Loucy (cell line): ENCODE measurements around the gene SHB.

Source experiments
- H2AFZ ChIP-seq: fragments of 200-600 bp; sonication (generic); 2 replicates; pipeline ENCODE4 v1.6.0; 2016; ENCODE audit warnings: antibody characterized with exemption, mild to moderate bottlenecking, low read length, moderate library complexity
- H3F3A ChIP-seq: fragments of 200-600 bp; 2 replicates; pipeline ENCODE4 v1.6.0; 2016; ENCODE audit warnings: antibody characterized with exemption, low read depth, mild to moderate bottlenecking
- H3K27me3 ChIP-seq: fragments of 200-600 bp; sonication (generic); 2 replicates; pipeline ENCODE4 v1.6.1; 2014; ENCODE audit warnings: low read length, mild to moderate bottlenecking; ENCODE audit not compliant: insufficient read depth, poor library complexity, severe bottlenecking
- H3K36me3 ChIP-seq: fragments of 200-600 bp; sonication (generic); 2 replicates; pipeline ENCODE4 v1.6.1; 2016; ENCODE audit warnings: low read length; ENCODE audit not compliant: insufficient read depth
- H3K4me1 ChIP-seq: fragments of 200-600 bp; sonication (generic); 2 replicates; pipeline ENCODE4 v1.5.1; 2014; ENCODE audit warnings: low read length, mild to moderate bottlenecking; ENCODE audit not compliant: insufficient read depth, poor library complexity, severe bottlenecking
- H3K4me2 ChIP-seq: fragments of 200-600 bp; sonication (generic); 2 replicates; pipeline ENCODE4 v1.6.0; 2014; ENCODE audit warnings: antibody characterized with exemption, low read length, low read depth, mild to moderate bottlenecking; ENCODE audit not compliant: poor library complexity, severe bottlenecking
- H3K4me3 ChIP-seq: fragments of 200-600 bp; sonication (generic); 2 replicates; pipeline ENCODE4 v1.5.1; 2014; ENCODE audit warnings: low read length, mild to moderate bottlenecking, mixed read lengths; ENCODE audit not compliant: poor library complexity, severe bottlenecking
- H3K79me2 ChIP-seq: fragments of 200-600 bp; sonication (generic); 2 replicates; pipeline ENCODE4 v1.6.1; 2014; ENCODE audit warnings: low read length; ENCODE audit not compliant: insufficient read depth
- H3K9ac ChIP-seq: fragments of 200-600 bp; sonication (generic); 2 replicates; pipeline ENCODE4 v1.6.0; 2014; ENCODE audit warnings: mild to moderate bottlenecking, low read depth, low read length, moderate library complexity; ENCODE audit not compliant: poor library complexity, severe bottlenecking
- H3K9me2 ChIP-seq: fragments of 200-600 bp; sonication (generic); replicated peaks from 2 replicates; pipeline ENCODE4 v1.6.1; 2016; ENCODE audit warnings: low read depth, low read length, mixed read lengths
- H3K9me3 ChIP-seq: fragments of 200-600 bp; sonication (generic); 2 replicates; pipeline ENCODE4 v1.6.1; 2014; ENCODE audit warnings: mild to moderate bottlenecking, antibody characterized with exemption, low read length, low read depth; ENCODE audit not compliant: insufficient read depth
- H4K20me1 ChIP-seq: fragments of 200-600 bp; sonication (generic); 2 replicates; pipeline ENCODE4 v1.6.0; 2014; ENCODE audit warnings: antibody characterized with exemption, low read length, mild to moderate bottlenecking; ENCODE audit not compliant: insufficient read depth, poor library complexity, severe bottlenecking
- CTCF ChIP-seq: fragments of 200-600 bp; sonication (generic); conservative IDR thresholded peaks from 2 replicates; pipeline ENCODE4 v1.5.1; 2014; ENCODE audit warnings: mild to moderate bottlenecking, antibody characterized with exemption, low read length
- EZH2phosphoT487 ChIP-seq: fragments of 200-600 bp; IDR thresholded peaks from 2 replicates; pipeline ENCODE4 v1.6.1; 2018; ENCODE audit warnings: antibody characterized with exemption, mild to moderate bottlenecking, moderate library complexity, borderline replicate concordance

SHB gene

GRCh38 chr9:38027714-38028113, 41.3 kb downstream of the SHB start:
- no peaks in the 10 kb centered on the region for H3K9me2 ChIP-seq
- no peaks in the 10 kb centered on the region for H3F3A ChIP-seq
- no peaks in the 10 kb centered on the region for H4K20me1 ChIP-seq
- H3K4me1 ChIP-seq: no peaks in the 10 kb centered on the region
- H2AFZ ChIP-seq: no peak overlapping the region
- H3K9me3 ChIP-seq: no peaks in the 10 kb centered on the region
- H3K27me3 ChIP-seq: no peaks in the 10 kb centered on the region
- TF ChIP-seq EZH2phosphoT487 (no peak), CTCF (no peak)
- H3K79me2 ChIP-seq: no peaks in the 10 kb centered on the region
- H3K36me3 ChIP-seq: no peaks in the 10 kb centered on the region
- no peak overlapping the region for H3K4me2 ChIP-seq
- no peak overlapping the region for H3K4me3 ChIP-seq
- H3K9ac ChIP-seq: no peak overlapping the region

- Histone ChIP-seq H3K79me2 (no peaks in the 10 kb centered on the region), H3K9me3 (no peaks in the 10 kb centered on the region), H3F3A (no peaks in the 10 kb centered on the region), H2AFZ (no peak overlapping the region), H4K20me1 (no peaks in the 10 kb centered on the region), H3K27me3 (no peaks in the 10 kb centered on the region), H3K36me3 (no peaks in the 10 kb centered on the region), H3K4me2 (no peak overlapping the region), H3K4me3 (no peak overlapping the region), H3K4me1 (no peaks in the 10 kb centered on the region), H3K9ac (no peak overlapping the region), H3K9me2 (no peaks in the 10 kb centered on the region)
- TF ChIP-seq CTCF (no peak), EZH2phosphoT487 (no peak)
Observed at GRCh38 chr9:38026840-38027527, 42.0 kb downstream of the SHB start.

GRCh38 chr9:38026021-38026809, 42.8 kb downstream of the SHB start:
- TF ChIP-seq EZH2phosphoT487 (no peak), CTCF (no peak)
- Histone ChIP-seq H2AFZ (no peak overlapping the region), H4K20me1 (no peaks in the 10 kb centered on the region), H3K9me2 (no peaks in the 10 kb centered on the region), H3K36me3 (no peaks in the 10 kb centered on the region), H3K79me2 (no peaks in the 10 kb centered on the region), H3K9me3 (no peaks in the 10 kb centered on the region), H3F3A (no peaks in the 10 kb centered on the region), H3K4me1 (no peaks in the 10 kb centered on the region), H3K27me3 (no peaks in the 10 kb centered on the region), H3K4me2 (no peak overlapping the region), H3K9ac (no peak overlapping the region), H3K4me3 (no peak overlapping the region)
